GM21786 (cell line): Measurements from ENCODE around the gene GSE1.

Source experiments
- ATAC-seq: cut with Tn5 transposase; IDR thresholded peaks from one replicate; pipeline ENCODE4 v1.9.1; 2021; ENCODE audit not compliant: unreplicated experiment

The GSE1 gene

DNA sequence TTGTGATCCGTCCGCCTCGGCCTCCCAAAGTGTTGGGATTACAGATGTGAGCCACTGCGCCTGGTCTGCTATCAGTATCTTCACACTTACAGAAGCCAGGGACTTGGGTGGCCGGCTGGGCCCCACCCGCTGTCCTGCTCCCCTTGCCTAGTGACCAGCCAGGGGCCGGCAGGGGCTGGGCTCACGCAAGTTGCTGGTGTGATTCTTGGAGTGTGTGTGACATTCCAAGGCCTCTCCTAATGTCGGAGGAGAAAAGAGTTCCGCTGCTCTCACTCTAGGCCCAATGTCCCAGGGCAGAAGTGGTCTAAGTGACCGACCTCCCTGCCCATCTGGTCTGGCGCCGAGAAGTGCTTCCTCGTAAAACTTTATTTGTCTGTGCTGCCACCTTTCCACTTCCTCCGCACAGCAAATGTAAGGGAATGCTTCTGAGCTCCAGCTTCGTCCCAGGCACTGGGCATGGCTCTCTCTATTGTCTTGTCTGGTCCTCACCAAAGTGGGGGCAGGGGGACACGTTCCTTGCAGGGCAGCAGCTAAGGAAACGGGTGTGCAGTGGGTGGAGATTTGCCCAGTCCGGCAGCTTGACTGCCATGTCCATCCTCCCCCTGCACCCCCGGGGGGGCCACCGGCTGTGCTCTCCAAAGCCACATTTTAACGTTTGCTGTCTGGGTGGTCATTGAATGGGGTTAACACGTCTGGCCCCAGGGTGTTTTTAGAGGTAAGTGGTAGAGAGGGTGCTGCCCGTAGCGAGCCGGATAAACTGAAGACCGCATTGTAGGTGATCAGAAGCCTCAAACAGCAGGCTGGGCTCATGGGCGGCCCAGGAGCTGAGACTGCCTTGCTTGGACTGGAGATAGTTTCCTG is 7.8 kb upstream of the GSE1 start:
- ATAC-seq, result no peak

GRCh38 chr16:85605912-85606841 is 6.9 kb upstream of the GSE1 start:
- no peak for ATAC-seq

DNA sequence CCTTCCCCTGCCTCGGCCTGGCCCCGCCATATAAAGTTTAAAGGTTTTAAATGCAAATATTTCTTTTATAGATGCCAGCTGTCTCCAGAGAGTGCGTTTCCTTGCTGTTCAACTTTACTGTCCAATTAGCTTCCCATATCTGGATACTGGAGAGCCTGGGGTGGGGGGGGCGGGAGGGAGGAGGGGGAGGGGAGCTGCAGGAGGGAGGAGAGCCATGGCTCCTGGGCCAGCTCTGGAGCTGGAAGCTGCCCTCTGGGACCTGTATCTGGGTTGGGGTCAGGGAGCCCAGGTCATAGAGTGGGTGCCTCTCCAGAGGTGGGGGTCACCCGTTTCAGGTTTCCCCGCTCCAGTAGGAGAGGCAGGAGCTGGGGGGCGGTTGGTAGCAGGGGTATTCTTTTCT is 6.2 kb upstream of the GSE1 start:
- no peak for ATAC-seq

GRCh38 chr16:85607321-85607765 is 5.8 kb upstream of the GSE1 start:
- no peak for ATAC-seq

- ATAC-seq, result no peak
Measured at GRCh38 chr16:85607796-85608514, 5.2 kb upstream of the GSE1 start.

GRCh38 chr16:85608515-85608885 is 4.6 kb upstream of the GSE1 start:
- ATAC-seq, result no peak

DNA sequence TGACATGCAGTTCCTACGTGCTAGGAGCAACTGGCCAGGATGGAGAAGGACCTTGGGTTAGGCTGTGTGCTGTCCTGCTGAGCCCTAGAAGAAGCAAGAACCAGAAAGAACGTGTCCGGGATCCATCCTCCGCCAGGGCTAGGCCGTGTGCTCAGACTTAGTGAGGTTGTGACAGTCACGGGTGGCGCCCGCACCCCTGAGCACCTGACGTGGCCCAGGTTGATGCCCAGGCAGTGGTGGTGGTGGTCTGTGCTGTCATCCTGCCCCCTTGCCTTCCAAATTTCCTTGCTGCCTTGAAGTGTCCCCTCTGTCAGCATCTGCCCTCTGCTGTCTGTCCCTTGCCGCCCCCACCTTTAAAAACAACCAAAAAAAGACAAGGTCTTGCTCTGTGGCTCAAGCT is 4.2 kb upstream of the GSE1 start:
- ATAC-seq, result no peak

DNA sequence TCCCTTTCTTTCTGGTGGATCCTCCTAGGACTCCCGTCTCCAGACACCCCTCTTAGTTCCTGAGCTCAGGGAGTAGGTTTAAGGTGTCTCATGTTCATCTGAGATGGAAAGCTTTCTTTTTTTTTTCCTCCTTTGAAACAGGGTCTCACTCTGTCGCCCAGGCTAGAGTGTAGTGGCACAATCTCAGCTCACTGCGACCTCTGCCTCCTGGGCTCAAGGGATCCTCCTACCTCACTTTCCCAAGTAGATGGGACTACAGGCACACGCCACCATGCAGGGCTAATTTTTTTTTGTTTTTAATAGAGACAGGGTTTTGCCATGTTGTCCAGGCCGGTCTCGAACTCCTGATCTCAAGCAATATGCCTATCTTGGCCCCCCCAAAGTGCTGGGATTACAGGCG is 3.6 kb upstream of the GSE1 start:
- no peak for ATAC-seq

DNA sequence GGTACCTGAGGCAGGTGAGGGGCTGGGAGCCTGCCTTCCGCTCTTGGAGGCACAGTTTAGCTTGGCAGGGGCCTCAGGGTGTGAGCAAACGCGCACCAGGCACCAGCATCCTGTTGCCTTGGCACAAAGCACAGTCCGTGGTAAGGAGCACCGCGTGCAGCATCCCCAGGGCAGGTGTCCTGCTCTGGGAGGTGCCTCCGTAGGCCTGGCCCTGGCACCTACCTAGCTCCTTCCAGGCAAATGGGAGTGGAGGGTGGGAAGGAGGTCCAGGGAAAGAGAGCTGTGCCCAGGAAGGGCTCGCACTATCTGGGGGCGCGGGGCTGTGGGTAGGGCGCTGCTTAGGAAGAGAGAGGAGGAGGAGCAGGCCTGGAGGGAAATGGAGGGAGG is 3.1 kb upstream of the GSE1 start:
- no peak for ATAC-seq

GRCh38 chr16:85610446-85611193 is 2.5 kb upstream of the GSE1 start:
- peak; percentile 37 for ATAC-seq

DNA sequence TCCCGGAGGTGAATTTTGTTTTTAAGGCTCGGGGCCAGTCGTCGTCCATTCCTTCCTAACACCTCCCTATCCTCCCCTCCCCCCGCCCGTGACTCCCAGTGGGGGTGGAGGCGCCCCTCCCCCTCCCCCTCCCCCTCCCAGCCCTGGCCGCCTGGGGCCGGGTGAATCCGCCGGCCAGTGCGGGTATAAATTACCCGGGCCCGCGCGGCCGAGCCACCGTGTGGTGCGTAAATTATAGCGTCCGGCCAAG is 2.0 kb upstream of the GSE1 start:
- no peak for ATAC-seq

GRCh38 chr16:85611444-85612190 is 1.5 kb upstream of the GSE1 start:
- no peak for ATAC-seq

DNA sequence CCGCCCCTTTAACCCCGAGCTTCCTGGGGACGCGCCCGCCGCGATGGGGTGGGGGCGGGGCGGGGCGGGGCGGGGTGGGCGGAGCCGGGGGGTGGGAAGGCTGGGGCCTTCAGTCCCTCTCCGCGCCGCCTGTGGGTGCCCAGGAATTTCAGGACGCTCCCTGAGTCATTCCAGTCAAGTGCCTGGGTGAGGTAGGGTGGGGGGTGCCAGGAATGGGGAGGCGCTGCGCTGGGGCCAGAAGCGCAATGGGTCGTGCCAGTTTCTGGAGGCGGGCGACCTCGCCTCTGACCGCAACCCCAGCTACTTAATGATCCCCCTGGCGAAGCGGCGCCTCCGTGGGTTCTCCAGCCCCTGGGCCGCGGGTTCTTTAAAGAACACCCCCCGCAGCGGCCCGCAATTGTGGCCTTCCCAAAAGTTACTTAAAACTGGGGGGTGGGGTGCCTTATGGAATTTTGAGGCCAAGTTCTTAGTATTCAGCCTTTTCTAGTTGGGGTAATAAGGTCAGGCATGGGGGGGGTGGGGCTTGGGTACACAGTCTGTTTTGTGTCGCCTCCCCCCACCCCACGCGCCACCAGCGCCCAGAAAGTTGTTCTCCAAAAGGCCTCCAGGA is 826 bp upstream of the GSE1 start:
- no peak for ATAC-seq

DNA sequence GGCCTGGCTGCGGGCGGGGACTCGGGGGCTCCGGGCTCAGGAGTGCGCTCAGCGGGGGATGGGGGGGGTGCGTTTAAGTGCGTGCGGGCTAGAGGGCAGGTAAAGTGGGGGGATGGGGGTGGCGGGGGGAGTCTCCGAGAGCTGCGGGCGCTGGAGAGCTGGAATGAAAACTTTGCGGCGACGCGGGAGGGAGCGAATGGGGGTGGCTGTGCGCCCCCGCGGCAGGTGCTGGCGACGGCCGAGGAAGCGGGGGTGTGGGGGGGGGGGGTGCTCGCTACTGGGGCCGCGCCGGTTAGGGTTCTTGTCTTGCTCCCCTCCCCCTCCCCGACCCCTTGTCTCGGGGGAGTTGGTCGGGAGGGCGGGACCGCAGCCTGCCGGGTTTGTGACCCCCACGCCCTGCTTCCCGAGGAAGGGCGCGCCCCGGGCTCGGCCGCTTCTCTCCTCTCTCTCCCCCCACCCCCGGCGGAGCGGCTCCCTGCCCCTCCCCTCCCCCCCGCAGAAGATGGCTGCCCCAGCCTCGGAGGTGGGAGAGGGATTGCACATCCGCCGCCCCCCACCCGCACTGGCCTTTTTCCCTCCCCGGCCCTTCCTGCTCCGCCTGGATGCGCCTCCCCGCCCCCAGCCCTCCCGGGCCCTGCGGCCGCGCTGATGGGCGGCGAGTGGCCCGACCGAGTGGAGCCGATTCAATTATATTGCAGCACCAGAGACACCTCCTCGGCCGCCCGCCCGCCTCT is 649 bp downstream of the GSE1 start:
- ATAC-seq, result no peak

- no peak for ATAC-seq
Measured at GRCh38 chr16:85614338-85615013, 1.4 kb downstream of the GSE1 start.

GRCh38 chr16:85615014-85615851 is 2.1 kb downstream of the GSE1 start:
- ATAC-seq, result no peak

DNA sequence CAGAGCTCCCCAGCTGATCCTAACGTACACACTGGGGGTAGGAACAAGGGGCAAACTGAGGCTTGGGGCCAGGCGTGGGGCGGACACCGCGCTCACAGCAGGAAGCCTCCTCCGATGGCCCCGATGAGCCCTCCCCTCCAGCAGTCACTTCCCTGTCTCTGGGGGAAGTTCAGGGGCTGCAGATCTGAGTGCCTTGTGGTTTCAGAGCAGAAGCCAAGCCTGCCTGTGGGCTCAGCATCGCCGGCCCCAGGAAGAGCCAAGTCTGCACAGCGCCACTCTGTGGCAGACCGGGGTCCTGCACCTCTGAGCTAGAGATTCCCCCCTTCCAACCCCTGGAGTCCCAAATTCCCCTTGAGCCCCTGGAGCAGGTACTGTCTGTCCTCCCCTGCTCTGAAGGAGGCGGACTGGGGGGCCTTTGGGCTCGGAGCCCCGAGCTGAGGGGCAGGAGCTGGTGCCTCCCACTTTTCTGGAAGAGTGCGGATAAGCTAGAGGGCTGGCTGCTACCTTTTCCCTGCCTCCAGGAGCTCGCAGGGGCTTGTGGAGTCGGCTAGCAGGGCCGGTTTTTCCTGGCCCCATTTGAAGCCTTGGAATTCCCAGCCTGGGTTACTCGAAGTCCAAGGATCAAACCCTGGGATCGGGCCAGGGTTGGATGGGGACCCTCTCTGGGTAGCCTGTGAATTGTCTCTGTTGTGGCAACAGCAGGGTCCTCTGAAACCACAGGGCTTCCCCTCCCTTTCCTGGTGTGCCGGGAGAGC is 2.9 kb downstream of the GSE1 start:
- ATAC-seq, result peak; percentile 40
